HG02610 (cell line): ENCODE measurements around the gene THG1L.
A peak's percentile ranks its signal among the peaks of the same experiment; 100 is the strongest.

Source experiments
- ATAC-seq: cut with Tn5 transposase; IDR thresholded peaks from one replicate; pipeline ENCODE4 v1.9.1; 2021; ENCODE audit warnings: mild to moderate bottlenecking, moderate library complexity; ENCODE audit not compliant: unreplicated experiment

THG1L gene

DNA sequence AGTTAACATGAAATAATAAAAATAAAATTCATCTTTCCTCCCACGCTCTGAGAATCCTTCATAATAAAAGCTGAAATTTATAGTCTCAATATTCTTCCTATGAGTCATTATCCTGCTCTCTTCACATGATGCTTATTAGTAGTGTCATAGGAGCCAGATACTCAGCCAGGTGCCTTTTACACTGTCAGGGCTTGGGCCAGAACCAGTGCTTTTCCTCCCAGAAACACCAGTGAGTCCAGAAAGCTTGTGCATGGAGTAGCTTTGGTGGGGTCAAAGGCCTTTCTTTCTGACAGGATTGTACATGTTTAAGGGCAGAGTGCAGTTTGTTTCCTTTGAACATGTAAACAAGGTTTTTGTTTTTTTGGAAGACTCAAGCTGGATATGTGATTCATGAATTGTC, 19.1 kb downstream of the THG1L start:
- ATAC-seq: no peak

DNA sequence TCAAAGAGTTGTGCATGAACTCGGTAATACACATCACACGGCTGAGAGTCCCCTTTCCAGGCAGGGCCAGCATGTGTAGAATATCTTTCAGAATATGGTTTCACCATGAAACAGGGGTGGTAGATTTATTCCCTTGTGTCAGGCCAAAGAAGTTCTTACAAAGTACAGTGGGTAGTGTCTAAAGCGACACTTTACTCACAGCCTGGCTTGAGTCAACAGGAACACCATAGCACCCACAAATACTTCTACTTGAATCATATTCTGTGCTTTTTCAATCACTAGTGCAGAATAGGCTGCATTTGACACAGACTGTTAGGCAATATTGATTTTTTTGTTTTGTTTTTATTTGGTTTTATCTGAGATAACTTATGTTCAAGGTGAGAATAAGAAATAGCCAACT, 24.9 kb downstream of the THG1L start:
- ATAC-seq: no peak

DNA sequence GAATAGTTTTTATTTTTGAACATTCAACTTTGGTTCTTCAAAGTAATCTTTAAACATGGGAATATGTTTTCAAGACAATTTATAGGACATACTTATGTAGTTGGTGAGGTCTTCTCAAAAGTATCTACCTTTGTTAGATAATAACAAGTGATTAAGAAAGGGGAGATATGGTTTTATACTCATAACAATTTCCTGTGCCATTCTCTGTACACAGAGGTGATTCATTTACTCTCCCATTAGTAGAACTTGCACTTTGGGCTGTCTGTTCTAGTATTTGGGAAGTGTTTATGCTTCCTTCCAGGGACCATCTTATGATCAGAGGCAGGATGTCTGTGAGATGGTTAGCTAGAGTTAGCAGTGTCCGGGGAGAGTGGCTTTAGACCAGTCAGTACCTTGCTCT, 27.5 kb downstream of the THG1L start:
- ATAC-seq: no peak

DNA sequence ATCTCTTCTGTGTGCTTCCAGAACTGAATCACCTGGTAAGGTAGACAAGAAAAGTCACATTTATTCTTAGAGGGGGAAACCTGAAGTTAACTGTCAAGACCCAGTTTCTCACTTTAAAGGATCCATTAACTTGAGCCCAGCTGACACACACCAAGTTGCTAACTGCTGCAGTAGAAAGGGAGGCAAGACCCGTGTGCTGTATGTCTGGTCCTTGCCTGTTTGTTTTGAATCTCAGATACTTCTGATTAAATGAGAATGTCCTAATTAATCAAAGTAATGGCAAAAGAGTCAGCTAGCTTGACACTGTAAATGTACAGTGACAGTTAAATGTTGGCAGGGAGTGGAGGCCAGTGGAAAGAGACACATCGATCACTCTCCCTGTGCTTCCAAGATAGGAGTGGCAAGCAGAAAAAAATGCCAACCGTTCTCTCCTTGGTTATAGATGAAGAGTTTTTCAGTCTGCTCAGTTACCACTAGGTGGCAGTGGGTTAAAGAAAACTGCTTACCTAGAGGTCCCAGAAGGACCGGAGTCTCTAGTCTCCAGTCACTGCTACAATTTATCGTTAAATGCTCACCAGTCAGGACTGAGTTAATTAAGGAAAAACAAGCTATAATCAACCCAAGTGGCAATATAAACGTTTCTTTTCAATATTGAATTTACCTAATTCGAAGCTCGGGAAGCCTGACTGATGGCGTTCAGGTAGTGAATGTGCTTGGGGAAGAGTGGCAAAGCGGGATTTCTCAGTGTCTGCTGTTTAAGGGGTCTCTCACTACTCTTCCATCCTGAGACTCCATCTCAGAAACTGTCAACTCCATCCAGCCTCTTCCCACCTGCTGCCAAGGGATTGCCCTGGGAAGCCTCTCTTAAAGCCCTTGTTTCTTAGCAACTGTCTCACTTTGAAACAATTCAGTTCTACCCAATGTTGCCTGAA, 30.7 kb downstream of the THG1L start:
- ATAC-seq: peak; percentile 68

DNA sequence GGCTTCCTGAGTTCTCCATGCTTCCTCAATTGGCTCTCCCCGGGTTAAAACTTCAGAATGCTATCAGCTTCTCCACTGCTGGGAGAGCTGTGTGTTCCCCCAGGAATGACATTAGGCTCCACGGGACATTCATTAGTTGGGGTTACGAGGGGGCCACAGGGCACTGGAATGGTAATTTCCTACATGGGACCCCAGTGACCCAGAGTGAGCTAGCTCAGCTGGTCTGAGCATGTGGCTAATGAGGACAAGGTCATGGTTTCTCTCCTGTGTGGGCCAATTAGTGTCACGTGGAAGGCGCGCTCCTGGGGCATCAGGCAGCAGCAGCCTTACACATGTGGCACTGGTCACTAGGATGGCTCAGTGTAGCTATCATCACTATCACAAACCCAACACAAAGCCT, 33.3 kb downstream of the THG1L start:
- no peak for ATAC-seq

DNA sequence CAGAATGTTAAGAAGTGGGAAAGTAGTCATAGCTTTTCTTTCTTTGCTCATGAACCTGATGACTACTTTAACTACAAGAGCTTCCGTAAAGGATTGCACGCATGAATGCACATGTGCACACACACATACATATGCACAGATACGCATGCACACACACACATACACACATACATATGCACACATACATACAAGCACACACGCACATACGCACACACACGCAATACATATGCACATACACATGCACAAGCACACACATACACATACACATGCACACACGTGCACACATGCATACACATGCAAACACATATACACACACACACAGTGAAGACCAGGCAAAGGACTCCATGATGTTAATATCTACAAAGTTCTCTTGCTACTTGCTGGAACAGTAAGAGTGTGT, 35.2 kb downstream of the THG1L start:
- ATAC-seq: no peak

DNA sequence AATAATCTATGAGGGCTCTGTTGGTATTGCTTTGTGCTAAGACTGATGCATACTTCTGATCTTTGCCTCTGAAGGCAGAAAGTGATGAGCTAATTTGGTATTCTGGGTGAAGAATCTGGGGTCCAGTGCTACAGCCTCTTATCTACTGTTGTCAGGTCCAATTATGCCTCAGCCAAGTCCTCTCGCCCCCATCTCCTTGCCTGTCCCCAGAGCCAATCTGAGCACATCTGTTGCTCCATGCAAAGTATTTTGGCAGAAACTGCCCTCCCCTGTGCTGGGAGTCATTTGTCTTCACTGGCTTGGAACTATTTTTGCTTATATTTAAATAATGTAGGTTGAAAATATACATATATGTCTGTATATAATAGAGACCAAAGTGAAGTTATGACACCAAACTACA, 35.7 kb downstream of the THG1L start:
- no peak for ATAC-seq

DNA sequence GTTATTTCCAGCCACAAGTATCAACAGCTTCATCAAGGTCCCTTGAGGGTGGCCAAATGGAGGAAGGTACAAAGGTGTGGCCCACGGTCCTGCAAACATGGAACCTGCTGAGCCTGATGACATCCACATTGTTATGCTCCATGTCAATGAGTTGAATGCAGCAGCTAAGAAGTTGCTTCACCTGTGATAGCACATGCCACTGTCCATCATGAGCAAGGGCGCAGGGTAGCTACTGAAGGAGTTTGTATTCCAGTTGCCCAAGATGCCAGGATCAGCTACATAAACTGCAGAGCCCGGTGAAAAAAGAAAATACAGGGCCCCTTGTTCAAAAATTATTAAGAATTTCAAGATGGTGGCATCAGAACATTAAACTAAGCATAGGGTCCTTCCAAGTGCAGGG, 36.5 kb downstream of the THG1L start:
- no peak for ATAC-seq

DNA sequence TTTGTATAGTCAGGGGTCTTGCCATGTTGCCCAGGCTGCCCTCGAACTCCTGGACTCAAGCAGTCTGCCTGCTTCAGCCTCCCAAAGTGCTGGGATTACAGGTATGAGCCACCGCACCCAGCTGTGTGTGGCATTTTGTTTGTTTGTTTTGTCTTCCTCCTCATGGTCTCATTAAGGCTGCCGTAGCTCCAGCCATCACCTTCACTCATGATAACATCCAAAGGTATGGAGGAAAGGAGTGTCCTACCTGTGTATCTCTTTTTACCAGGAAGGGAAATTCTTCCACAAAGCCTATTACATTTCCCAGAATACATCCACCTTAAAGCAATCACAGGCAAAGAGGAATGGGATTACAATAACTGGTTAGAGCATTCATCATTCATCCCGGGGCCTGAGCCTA, 39.4 kb downstream of the THG1L start:
- ATAC-seq: no peak

DNA sequence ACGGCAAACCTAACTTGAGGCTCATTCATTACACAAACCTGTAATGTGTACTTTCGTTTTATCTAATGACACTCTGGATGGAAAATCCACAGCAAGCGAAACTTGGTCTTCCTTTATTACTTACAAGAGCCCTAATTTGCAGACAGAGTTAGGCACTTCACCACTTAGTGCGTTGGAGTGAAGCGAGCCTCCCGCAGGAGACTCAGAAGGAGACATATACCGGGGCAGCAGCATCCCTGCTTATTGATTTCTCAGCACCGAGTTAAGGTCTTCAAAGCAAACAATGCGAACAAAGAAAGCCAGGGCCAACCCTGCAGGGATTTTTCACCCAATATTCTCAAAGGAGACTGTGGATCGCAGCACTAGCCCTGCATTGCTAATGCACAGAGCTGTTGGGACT, 40.9 kb downstream of the THG1L start:
- no peak for ATAC-seq

DNA sequence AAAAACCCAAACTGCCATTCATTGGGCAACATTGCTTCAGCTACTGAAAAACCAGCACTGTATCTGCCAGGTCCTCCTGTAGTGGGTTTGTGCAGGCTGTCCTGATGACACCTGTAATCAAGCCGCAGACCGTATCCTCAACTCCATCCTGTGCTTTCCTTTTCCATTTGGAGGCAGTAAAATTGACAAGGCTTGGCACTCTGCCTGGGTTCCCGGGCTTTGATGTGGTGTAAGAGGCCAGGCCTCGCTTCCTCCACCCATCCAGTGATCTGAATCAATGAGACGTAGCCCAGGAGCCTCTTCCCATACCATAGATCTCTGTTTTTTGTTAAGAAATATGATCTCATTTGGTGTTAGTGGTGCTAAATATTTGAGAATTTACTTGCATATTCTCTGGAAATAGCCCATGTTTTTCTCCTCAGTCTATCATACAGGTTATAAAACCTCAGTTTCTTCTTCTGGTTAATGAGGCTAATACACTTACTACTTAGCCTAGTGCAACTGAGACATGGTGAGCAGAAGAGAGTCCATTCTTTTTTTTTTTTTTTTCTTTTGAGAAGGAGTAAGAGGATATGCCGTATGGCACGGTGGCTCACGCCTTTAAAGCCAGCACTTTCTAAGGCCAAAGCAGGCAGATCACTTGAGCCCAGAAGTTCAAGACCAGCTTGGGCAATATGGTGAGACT, 47.0 kb downstream of the THG1L start:
- ATAC-seq: no peak

DNA sequence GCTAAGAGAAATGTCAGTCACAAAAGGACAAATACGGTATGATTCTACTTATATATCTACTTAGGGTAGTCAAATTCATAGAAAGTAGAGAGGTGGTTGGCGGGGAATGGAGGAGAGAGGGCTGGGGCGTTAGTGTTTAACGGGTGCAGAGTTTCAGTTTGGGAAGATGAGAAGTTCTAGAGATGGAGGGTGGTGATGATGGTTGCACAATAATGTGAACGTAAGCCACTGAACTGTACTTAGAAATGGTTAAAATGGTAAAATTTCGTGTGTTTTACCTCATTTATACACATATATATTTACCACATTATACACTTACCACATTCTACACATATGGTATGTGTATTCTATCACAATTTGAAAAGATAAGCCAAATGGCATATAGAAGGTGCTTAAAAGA, 48.0 kb downstream of the THG1L start:
- ATAC-seq: no peak

DNA sequence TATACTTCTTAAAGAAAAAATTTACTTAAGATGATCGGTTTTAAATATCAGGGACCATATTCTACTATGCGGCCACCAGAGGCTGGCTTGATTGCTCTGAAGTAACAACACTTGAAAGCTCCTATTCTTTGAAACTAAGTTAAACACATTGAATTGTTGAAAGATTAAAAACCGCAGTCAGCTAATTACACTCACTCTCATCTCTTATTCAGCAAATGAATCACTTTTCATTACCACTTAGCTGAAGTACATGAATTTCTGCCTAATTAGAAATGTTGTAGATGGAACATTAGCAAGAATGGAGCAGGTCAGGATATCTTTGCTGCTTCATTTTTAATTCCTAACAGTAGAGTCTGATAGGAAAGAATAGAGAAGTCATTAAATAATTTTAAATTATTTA, 54.6 kb downstream of the THG1L start:
- ATAC-seq: no peak
